ENCODE data around the gene PAXIP1. TPM values are rescaled to one million over a fixed set of nuclear protein-coding genes. Genes with fewer than 3 reads are reported as not detected.

PAXIP1 gene
- total RNA-seq, 6 experiments from 2014 or later, result 6.2 to 6.6 (median 6.4) TPM

- TF ChIP-seq, protein P1, sequence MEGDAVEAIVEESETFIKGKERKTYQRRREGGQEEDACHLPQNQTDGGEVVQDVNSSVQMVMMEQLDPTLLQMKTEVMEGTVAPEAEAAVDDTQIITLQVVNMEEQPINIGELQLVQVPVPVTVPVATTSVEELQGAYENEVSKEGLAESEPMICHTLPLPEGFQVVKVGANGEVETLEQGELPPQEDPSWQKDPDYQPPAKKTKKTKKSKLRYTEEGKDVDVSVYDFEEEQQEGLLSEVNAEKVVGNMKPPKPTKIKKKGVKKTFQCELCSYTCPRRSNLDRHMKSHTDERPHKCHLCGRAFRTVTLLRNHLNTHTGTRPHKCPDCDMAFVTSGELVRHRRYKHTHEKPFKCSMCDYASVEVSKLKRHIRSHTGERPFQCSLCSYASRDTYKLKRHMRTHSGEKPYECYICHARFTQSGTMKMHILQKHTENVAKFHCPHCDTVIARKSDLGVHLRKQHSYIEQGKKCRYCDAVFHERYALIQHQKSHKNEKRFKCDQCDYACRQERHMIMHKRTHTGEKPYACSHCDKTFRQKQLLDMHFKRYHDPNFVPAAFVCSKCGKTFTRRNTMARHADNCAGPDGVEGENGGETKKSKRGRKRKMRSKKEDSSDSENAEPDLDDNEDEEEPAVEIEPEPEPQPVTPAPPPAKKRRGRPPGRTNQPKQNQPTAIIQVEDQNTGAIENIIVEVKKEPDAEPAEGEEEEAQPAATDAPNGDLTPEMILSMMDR (IDR thresholded peaks at IDR 0.05), result no peak
- TF ChIP-seq POLR2A (IDR thresholded peaks at IDR 0.05), result no peak
- Histone ChIP-seq H3K27me3 (no peaks in the 10 kb centered on the region), H3K36me3 (no peaks in the 10 kb centered on the region), H3K9me3 (no peaks in the 10 kb centered on the region), H3K27ac (no peak overlapping the region), H3K4me1 (peaks cover 0 to 9% (median 0%) of the 10 kb centered on the region in 4 donors), H3K4me3 (no peak overlapping the region)
- DNase-seq (no peak), ATAC-seq (no peak)
- intact Hi-C loops (cut with DNase I), result loop anchor here in 1 of 2 donors (5.0 kb wide), 1 partner anchor 441 kb away; no protein-coding TSS in a partner anchor
- WGBS (ENCODE audit: insufficient coverage, low coverage, low lambda C conversion rate, missing lambda C conversion rate), result 9% methylated on average over 1 of the region's 2 CpGs
These were observed 91.5 kb downstream of the PAXIP1 start for GRCh38 chr7:154911411-154911810.

GRCh38 chr7:154910977-154911376 is 91.9 kb downstream of the PAXIP1 start:
- no peaks in the 10 kb centered on the region for H3K36me3 ChIP-seq
- H3K9me3 ChIP-seq, result no peaks in the 10 kb centered on the region
- 100% methylated on average over 1 of the region's 4 CpGs for WGBS (ENCODE audit: insufficient coverage, low coverage, low lambda C conversion rate, missing lambda C conversion rate)
- intact Hi-C loops (cut with DNase I), result loop anchor here in 1 of 2 donors (5.0 kb wide), 1 partner anchor 441 kb away; no protein-coding TSS in a partner anchor
- H3K4me3 ChIP-seq, result no peak overlapping the region
- TF ChIP-seq, protein P1 (IDR thresholded peaks at IDR 0.05), result no peak
- no peak for TF ChIP-seq POLR2A (IDR thresholded peaks at IDR 0.05)
- H3K27me3 ChIP-seq, result no peaks in the 10 kb centered on the region
- DNase-seq (no peak), ATAC-seq (no peak)
- peaks cover 0 to 9% (median 0%) of the 10 kb centered on the region in 4 donors for H3K4me1 ChIP-seq
- H3K27ac ChIP-seq, result no peak overlapping the region

DNA sequence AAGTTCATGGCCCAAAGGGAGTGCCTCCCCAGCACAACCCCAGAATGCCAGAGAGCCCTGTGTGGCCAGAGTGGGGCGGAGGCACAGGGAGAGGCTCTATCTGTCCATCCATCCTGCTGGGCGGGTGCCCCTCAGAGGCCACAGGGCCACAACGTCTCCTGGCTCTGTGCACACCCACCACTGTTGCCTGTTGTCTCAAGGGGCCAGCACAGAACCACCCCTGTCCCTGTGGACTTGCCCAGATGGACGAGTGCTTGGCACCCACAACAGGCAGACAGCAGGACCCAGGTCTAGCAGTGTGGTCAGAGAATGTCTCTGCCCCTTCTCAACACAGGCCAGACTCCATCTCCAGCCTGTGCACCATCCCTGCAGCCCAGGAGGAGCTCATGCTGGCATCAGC is 92.8 kb downstream of the PAXIP1 start:
- Histone ChIP-seq H3K4me3 (no peak overlapping the region), H3K9me3 (no peaks in the 10 kb centered on the region), H3K27me3 (no peaks in the 10 kb centered on the region), H3K27ac (no peak overlapping the region), H3K4me1 (peaks cover 0 to 9% (median 0%) of the 10 kb centered on the region in 4 donors), H3K36me3 (no peaks in the 10 kb centered on the region)
- ATAC-seq, result no peak
- TF ChIP-seq, protein P1 (IDR thresholded peaks at IDR 0.05), result no peak
- no peak for TF ChIP-seq POLR2A (IDR thresholded peaks at IDR 0.05)
- WGBS (ENCODE audit: insufficient coverage, low coverage, low lambda C conversion rate, missing lambda C conversion rate), result 60% methylated on average over 1 of the region's 4 CpGs
- DNase-seq, result no peak
- intact Hi-C loops (cut with DNase I), result loop anchor here in 1 of 2 donors (5.0 kb wide), 1 partner anchor 442 kb away; no protein-coding TSS in a partner anchor

GRCh38 chr7:154909241-154910105 is 93.5 kb downstream of the PAXIP1 start:
- Histone ChIP-seq H3K9me3 (no peaks in the 10 kb centered on the region), H3K36me3 (no peaks in the 10 kb centered on the region), H3K27ac (no peak overlapping the region), H3K27me3 (no peaks in the 10 kb centered on the region), H3K4me3 (no peak overlapping the region), H3K4me1 (peaks cover 0 to 9% (median 0%) of the 10 kb centered on the region in 4 donors)
- no peak for TF ChIP-seq POLR2A (IDR thresholded peaks at IDR 0.05)
- TF ChIP-seq, protein P1 (IDR thresholded peaks at IDR 0.05), result no peak
- DNase-seq (no peak), ATAC-seq (no peak)
- 54% methylated on average over 9 of the region's 26 CpGs for WGBS (ENCODE audit: insufficient coverage, low coverage, low lambda C conversion rate, missing lambda C conversion rate)
- intact Hi-C loops (cut with DNase I), result loop anchor here (5.0 to 10.0 kb wide), 2 partner anchors 443 to 445 kb away; no protein-coding TSS in a partner anchor

Data from right lobe of liver (tissue), 6 donors.